ENCODE results near the gene MADCAM1.

MADCAM1 gene

DNA sequence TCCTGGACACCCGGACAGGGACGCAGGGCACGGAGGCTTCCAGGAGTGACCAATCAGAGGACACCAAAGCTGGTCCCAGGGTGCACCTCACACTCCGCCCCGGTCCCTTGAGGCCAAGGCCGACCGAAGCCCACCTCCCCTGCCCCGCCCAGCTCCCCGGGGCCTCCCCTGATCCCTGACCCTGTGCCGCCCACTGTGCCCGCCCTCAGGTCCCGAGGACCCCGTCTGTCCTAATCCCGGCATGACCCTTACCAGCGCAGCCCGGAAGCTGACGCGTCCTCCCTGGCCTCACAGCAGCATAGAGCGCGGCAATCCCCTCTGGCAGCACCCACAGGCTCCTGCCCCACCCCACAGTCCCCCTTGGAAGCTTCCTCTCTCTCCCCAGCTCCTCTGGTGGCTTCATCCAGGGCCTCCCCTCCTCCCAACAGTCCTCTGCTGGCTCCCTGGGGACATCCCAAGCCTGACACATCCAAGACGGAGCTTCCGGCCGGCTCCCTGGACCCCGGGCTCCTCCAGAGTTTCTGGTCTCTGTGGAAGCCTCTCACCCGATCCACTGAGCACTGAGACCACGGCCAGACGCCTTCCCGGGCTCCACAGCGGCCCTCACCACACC, 27.9 kb downstream of the MADCAM1 start:
- Mint-ChIP-seq H3K4me3 (no peak overlapping the region), H3K27me3 (peaks cover 11% of the 10 kb centered on the region), H3K27ac (no peak overlapping the region), H3K36me3 (peaks cover 5% of the 10 kb centered on the region), H3K9me3 (no peaks in the 10 kb centered on the region), H3K4me1 (no peaks in the 10 kb centered on the region)
- peak; percentile 45 for ATAC-seq

GRCh38 chr19:525029-525428, 28.7 kb downstream of the MADCAM1 start:
- Mint-ChIP-seq H3K27me3 (peaks cover 11% of the 10 kb centered on the region), H3K4me3 (no peak overlapping the region), H3K9me3 (no peaks in the 10 kb centered on the region), H3K27ac (no peak overlapping the region), H3K4me1 (no peaks in the 10 kb centered on the region), H3K36me3 (peaks cover 5% of the 10 kb centered on the region)
- no peak for ATAC-seq

GRCh38 chr19:525857-526419, 29.7 kb downstream of the MADCAM1 start:
- Mint-ChIP-seq H3K4me3 (no peak overlapping the region), H3K4me1 (no peaks in the 10 kb centered on the region), H3K27ac (no peak overlapping the region), H3K9me3 (no peaks in the 10 kb centered on the region), H3K36me3 (peaks cover 2% of the 10 kb centered on the region), H3K27me3 (peaks cover 11% of the 10 kb centered on the region)
- no peak for ATAC-seq

GRCh38 chr19:530134-531008, 34.1 kb downstream of the MADCAM1 start:
- no peak for ATAC-seq

GRCh38 chr19:531009-531752, 34.9 kb downstream of the MADCAM1 start:
- H3K27ac Mint-ChIP-seq, result peak overlapping the region; percentile 55
- H3K4me1 Mint-ChIP-seq, result peaks cover 24% of the 10 kb centered on the region
- no peaks in the 10 kb centered on the region for H3K27me3 Mint-ChIP-seq
- peak overlapping the region; percentile 83 for H3K4me3 Mint-ChIP-seq
- ATAC-seq, result peak; percentile 89
- H3K9me3 Mint-ChIP-seq, result no peaks in the 10 kb centered on the region
- H3K36me3 Mint-ChIP-seq, result peaks cover 5% of the 10 kb centered on the region

More at GRCh38 chr19:530134-531008, 34.1 kb downstream of the MADCAM1 start:
- Mint-ChIP-seq H3K9me3 (no peaks in the 10 kb centered on the region), H3K36me3 (peaks cover 5% of the 10 kb centered on the region), H3K27me3 (peaks cover 6% of the 10 kb centered on the region), H3K27ac (peak overlapping the region; percentile 55), H3K4me3 (peak overlapping the region; percentile 83), H3K4me1 (peaks cover 24% of the 10 kb centered on the region)

DNA sequence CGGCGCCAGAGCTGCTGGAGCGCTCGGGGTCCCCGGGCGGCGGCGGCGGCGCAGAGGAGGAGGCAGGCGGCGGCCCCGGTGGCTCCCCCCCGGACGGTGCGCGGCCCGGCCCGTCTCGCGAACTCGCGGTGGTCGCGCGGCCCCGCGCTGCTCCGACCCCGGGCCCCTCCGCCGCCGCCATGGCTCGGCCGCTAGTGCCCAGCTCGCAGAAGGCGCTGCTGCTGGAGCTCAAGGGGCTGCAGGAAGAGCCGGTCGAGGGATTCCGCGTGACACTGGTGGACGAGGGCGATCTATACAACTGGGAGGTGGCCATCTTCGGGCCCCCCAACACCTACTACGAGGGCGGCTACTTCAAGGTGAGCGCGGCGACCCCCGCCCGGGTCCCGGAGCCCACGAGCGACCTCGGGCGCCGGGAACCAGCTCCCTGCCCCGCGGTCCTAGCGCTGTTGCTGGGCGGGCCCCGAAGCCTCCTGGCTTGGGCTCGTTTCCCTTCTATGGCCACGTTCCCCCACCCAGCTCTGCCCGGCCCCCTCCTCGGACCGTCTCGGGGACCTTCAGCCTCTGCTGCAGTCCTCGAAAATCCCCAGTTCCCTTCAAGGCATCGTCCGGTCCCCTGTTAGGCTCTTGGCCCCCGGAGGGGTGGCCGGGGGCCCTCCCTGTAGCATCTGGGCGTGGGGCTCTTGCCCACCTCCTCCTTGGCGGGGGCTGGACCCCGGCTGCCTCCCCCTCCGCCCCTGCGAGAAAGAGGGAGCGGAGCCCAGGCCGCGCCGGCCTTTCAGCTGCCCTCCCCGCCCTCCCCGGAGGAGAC, 35.7 kb downstream of the MADCAM1 start, which contains the start of gene CDC34:
TSS of gene CDC34 (plus strand) at position 8 of the 808 bp plus-strand sequence. CDS start at position 180, 172 bp downstream.
- Mint-ChIP-seq H3K27ac (peak within 1 kb of the TSS; percentile 55), H3K4me1 (peaks cover 24% of the 10 kb centered on the region), H3K4me3 (peak within 1 kb of the TSS; percentile 85), H3K27me3 (no peaks in the 10 kb centered on the region), H3K9me3 (no peaks in the 10 kb centered on the region), H3K36me3 (peaks cover 5% of the 10 kb centered on the region)
- ATAC-seq, result peak; percentile 7

DNA sequence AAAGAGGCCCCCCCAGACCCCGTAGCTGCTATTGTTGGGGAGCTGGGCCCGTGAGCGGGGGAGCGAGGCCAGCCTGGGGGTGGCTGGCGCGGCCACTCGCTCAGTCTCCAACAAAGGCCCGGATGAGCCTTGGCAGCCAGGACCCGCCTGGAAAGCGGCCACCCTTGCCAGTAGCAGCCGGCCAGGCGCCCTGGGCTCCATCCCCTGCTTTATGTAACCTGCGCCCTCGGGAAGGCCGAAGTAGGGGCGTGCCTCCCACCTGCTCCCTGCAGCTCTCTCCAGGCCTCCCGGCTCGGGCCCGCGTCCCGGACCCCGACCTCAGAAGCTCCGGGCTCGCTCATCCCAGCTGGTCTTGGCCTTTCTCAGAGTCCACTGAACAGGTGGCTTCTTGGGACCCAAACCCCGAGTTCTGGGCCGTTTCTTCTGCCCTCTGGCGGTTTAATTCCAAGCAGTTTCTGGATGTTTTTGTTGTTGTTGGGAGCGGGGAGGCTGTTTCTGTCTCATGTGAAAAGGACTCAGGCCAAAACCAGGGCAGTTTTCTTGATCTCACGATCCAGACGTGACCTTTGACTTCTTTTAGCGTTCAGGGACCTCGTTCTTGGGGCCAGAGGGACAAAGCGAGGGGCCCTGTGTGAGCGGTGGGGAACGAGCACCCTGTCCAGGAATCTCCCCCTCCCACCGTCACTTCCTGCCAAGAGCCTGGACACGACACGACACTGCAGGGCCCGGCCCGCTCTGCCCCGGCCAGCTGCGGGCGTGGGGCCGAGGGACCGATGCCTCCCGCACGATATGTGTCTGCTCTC, 36.5 kb downstream of the MADCAM1 start:
- Mint-ChIP-seq H3K27ac (peak overlapping the region; percentile 55), H3K9me3 (no peaks in the 10 kb centered on the region), H3K36me3 (peaks cover 5% of the 10 kb centered on the region), H3K4me1 (peaks cover 24% of the 10 kb centered on the region), H3K27me3 (no peaks in the 10 kb centered on the region), H3K4me3 (peak overlapping the region; percentile 85)
- no peak for ATAC-seq

DNA sequence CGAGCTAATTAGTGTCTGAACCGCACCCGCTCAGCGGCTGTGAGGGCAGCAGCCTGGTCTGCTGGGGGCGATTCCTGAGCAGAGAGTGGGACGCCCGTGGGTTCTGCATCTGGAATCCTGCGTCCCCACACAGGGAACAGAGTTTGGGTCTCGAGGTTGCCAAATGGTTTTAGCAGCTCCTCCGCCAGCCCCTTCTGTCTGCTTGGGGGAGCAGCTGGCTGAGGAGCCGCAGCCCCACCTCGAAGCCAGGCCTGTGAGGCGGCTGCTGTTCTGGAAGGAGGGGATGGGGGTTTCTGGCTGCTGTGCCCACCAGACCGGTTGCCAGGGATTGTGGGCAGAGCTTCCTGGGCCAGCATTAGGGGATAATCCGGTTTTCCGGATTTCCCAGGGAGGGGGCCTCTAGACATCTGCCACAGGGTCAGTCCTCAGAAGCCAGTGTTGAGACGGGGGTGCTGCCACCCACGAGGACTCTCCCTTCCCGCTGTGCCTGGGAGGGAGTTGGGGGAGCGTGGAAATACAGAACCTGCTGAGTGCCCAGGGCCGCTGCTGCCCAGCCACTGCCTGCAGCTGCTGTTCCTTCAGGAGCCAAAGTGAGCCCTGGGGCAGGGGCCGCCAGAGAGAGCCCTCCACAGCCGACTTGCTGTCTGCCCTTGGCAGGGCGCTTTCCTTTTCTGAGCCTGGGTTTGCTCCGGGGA, 37.2 kb downstream of the MADCAM1 start:
- Mint-ChIP-seq H3K4me1 (peaks cover 24% of the 10 kb centered on the region), H3K27ac (peak overlapping the region; percentile 55), H3K36me3 (peaks cover 11% of the 10 kb centered on the region), H3K27me3 (no peaks in the 10 kb centered on the region), H3K9me3 (no peaks in the 10 kb centered on the region), H3K4me3 (peak overlapping the region; percentile 85)
- no peak for ATAC-seq

DNA sequence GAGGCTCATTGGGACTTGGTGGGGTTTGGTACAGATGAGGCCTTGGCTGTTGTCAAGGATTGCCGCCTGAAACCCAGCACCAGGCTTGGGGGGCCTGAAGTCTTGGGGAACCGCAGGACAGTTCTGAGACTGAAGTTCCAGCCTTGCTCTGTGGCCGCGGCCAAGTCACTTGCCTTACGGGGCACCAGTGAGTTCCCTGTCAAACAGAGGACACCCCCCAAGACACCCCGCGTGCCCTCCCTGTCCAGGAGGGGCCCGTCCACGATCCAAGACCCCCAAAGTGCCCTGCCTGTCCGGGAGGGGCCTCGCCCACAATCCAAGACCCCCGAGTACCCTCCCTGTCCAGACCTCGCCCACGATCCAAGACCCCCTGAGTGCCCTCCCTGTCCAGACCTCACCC, 37.8 kb downstream of the MADCAM1 start:
- Mint-ChIP-seq H3K9me3 (no peaks in the 10 kb centered on the region), H3K36me3 (peaks cover 17% of the 10 kb centered on the region), H3K4me1 (peaks cover 24% of the 10 kb centered on the region), H3K27me3 (no peaks in the 10 kb centered on the region), H3K27ac (no peak overlapping the region), H3K4me3 (no peak overlapping the region)
- no peak for ATAC-seq

DNA sequence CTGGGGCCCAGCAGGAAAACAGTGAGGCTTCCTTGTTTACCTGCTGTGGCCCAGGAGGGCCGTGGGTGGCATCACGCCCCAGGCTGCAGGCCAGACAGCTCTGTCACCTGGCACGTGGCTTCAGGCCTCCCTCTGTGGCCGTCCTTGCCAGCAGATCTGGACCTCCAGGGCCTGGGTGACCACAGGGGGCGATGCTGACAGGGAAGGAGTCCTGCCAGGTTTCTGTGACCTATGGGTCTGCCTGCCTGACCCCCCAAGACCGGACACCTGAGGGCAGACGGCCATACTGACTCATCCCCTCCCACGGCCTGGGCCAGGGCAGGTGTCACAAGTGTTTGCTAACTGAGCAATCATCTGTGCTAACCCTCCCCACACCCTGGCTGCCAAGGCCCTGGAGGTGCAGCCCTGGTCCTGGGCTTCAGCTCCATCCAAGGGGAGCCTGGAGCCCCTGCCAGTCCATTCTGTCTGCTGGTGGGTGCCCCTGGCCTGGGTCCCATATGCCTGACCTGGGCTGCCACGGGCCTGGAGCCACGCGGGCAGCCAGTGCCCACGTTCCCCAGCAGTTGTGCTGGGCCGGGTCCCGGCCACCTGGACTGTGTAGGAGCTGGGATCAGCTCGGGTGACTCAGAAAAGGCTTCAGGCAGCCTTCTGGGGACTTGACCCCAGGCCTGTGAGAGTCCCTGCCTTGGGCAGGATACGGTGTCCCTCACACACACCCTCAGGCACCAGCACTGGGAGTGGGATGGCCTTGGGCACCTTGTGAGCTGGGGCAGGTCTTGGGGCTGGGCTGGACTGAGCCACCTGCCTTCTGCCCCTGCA, 38.9 kb downstream of the MADCAM1 start:
- Mint-ChIP-seq H3K36me3 (peaks cover 23% of the 10 kb centered on the region), H3K4me3 (peak overlapping the region; percentile 66), H3K27me3 (no peaks in the 10 kb centered on the region), H3K4me1 (peaks cover 24% of the 10 kb centered on the region), H3K27ac (no peak overlapping the region), H3K9me3 (no peaks in the 10 kb centered on the region)
- no peak for ATAC-seq

DNA sequence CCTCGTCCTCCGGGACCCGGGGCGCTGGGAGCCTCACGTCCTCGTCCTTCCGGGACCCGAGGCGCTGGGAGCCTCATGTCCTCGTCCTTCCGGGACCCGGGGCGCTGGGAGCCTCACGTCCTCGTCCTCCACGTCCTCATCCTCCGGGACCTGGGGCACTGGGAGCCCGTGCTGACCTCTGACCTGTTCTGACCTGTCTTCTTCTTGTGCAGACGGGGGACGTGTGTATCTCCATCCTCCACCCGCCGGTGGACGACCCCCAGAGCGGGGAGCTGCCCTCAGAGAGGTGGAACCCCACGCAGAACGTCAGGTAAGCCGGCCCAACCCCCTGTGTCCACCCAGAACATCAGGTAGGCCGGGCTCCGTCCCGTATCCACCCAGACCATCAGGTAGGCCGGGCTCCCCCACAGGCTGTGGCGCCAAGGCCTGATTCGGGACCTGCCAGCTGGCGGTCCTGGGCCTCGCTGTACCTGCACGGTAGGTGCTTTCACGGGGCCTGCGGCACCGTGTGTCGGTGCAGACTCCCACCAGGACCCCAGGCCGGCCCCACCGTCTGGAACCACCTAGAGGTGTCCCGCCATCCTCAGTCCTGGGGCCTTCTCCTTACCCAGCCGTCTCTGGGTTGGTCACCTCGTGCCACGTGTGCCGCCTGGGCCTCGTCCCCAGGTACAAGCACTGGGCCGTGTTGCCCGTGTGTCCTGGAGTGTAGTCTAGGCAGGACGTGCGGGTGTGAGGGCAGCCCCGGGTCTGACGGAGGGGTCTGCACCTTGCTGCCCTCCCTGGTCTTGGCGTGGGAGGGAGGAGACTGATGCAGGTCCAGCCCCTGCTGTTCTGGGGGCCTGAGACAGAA, 40.0 kb downstream of the MADCAM1 start:
- Mint-ChIP-seq H3K9me3 (no peaks in the 10 kb centered on the region), H3K36me3 (peaks cover 23% of the 10 kb centered on the region), H3K4me3 (no peak overlapping the region), H3K27me3 (no peaks in the 10 kb centered on the region), H3K27ac (no peak overlapping the region), H3K4me1 (peaks cover 24% of the 10 kb centered on the region)
- no peak for ATAC-seq

- H3K27me3 Mint-ChIP-seq, result no peaks in the 10 kb centered on the region
- peaks cover 23% of the 10 kb centered on the region for H3K36me3 Mint-ChIP-seq
- no peak for ATAC-seq
- peaks cover 24% of the 10 kb centered on the region for H3K4me1 Mint-ChIP-seq
- H3K9me3 Mint-ChIP-seq, result no peaks in the 10 kb centered on the region
- no peak overlapping the region for H3K4me3 Mint-ChIP-seq
- H3K27ac Mint-ChIP-seq, result no peak overlapping the region
These were observed 40.7 kb downstream of the MADCAM1 start for GRCh38 chr19:536881-537404.
